Uterus (tissue), 2 donors: ENCODE measurements around the gene BCAR3.

ENCODE experiments used
- CTCF ChIP-seq, 4 experiments: fragments of 200-600 bp in 2 of 4; fragments of 450-650 bp in 2 of 4; sonication (generic) in 2 of 4; IDR thresholded peaks; one replicate each; pipeline ENCODE4 v1.5.1; 2016 to 2019; ENCODE audit warnings: antibody characterized with exemption in 4 of 4, mild to moderate bottlenecking in 2 of 4, moderate library complexity in 1 of 4
- POLR2A ChIP-seq, 2 donors: fragments of 450-650 bp; IDR thresholded peaks; one replicate each; pipeline ENCODE4 v1.6.1; 2016; ENCODE audit warnings: antibody characterized with exemption in 2 of 2, mild to moderate bottlenecking in 1 of 2, moderate library complexity in 1 of 2

- TF ChIP-seq CTCF (IDR thresholded peaks at IDR 0.05): no peak
- no peak for TF ChIP-seq POLR2A (IDR thresholded peaks at IDR 0.05)
Observed at GRCh38 chr1:93532780-93533378, 148.8 kb downstream of the BCAR3 start.
